Anterior cingulate cortex (tissue), 58 donors: ENCODE data around the gene KRTAP21-2.
"Not testable (repeated sequence)": the region's sequence is repeated elsewhere in the genome, so short reads cannot be mapped to it uniquely, and the experiment has no call there.

Source experiments
- DNase-seq, 58 donors: peaks; one replicate each; lab custom pipeline; 2025; lab: John Stamatoyannopoulos, UW

Gene KRTAP21-2

GRCh38 chr21:30747159-30747558 lies at the start of gene KRTAP21-2:
Gene KRTAP21-2, minus strand, starts transcription at chr21:30747259. Its CDS starts 57 bp downstream, at chr21:30747202.
- no peak for DNase-seq

DNA sequence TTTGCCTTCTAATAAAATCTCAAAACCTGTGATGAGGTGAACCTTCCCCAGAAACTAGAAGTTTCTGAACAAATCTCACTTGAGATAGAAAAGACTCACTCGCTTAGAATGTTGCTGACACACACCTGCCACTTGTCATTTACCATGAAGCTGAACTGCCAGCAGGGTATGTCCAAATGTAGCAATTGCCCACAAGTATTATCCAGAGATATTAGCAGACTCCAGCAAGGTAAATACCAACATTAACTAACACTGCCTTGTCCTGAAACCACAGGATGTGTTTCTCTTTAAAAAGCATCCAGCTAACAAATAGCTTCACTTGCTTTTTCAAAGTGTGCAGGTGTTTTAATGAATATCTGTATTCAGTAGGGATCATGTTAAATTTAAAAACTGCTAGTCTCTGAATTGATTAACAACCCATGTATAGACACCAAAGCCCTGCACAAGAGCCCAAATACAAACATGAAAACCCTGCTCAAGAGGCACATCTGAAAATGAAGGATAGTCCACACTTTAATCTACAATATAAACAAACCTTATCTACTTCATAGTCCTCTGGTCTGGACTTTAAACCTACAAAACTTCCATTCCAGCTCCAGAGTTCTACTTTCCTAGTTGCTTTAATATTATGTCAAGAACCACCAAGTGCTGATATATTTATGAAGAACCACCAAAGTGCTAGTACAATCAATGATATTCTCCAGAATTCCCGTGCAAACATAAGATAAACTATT lies 46.7 kb upstream of the KRTAP21-2 start:
- no peak for DNase-seq

DNA sequence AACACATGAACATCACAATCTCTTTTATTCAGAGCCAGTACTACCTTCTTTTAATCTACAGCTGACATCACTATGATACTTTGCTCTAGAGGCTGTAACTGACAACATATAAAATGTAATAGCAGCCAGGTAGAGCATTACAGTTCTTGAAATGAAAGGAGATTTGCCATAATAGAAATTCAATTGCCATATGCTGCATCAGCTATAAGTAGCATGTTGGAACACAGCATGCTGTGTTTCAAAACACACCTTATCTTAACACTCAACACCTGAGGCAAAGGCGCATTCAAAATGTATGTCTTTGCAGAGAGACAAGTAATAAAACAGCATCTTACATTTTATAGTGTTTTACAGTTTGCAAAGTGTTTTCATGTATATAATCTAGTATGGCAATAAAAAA lies 32.2 kb upstream of the KRTAP21-2 start:
- no peak for DNase-seq

- DNase-seq = no peak
These were observed 22.8 kb upstream of the KRTAP21-2 start for GRCh38 chr21:30769724-30770431.

DNA sequence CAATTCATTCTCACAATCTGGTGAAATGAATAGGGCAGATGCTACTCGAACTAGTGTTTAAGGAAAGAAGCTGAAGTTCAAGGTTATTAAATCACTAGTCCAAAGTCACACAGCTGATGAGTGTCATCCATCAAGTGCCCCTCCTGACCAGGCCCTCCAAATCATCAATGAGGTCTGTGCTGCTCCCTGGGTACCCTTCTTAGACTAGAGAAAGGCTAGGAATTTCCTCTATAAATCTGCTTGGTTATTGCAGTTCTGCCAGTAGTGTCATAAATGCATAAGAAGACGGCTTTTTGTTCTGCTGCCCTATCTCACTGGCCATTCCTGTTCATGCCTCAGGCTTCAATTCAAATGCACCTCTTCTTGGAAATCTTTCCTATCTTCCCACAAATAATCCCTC lies 13.7 kb upstream of the KRTAP21-2 start:
- no peak for DNase-seq

GRCh38 chr21:30758306-30758705 lies 11.2 kb upstream of the KRTAP21-2 start:
- no peak for DNase-seq

DNA sequence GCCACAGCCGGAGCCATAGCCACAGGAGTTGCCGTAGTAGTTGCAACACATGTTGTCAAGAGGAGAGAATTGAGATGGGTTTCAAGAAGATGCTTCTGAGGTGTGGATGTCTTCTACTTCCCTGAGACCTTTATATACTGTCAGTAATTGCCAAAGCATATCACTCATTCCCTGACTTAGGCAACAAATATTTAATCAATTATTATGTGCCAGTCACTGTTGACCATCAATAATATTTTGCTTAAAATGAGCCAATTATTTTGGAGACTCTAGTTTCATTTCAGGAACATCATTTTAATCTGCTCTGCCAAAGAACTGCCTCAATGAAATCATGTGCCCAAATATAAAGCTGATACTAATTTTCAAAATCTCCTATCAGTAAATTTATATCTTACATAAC lies 8.3 kb upstream of the KRTAP21-2 start, which contains the start of gene KRTAP21-1:
KRTAP21-1 (minus strand) TSS at position 101 of the 400 bp plus-strand sequence; CDS start at position 51, 50 bp downstream.
- DNase-seq = not testable (repeated sequence)

DNA sequence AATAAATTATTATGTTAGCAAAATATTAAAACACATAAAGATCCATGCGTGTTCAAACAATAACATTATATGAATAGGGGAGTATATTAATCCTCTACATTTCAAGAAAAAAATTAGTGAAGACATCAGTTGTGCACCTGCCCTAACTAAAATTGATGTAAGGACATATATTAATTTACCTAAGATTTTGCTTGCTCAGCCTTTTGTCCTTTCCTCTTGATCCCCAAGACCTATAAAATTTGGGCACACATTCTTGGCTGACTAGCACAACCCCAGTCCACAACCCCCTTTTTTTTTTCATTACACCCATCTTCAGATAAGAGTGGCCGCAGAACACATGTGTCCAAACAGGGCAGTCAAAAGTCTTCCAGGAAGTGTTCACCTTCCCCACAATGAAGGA lies 6.6 kb downstream of the KRTAP21-2 start:
- no peak for DNase-seq

DNA sequence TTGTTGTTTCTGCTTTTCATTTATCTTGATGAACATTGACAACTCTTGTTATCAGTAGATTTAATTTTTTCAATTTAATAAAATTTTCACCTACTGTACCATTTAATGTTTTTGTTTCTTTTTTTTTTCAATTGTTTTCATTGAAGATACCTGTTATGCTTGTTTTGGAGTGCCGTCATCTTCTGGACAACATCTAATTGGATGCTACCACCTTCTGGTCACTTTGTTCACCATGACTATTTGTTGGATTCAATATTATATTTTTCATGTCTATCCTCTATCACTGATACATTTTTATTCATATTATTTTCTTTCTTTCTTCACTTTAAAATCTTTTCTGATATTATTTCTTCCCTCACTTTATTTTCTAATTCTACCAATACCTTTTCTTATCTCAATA lies 14.0 kb downstream of the KRTAP21-2 start:
- DNase-seq = no peak

DNA sequence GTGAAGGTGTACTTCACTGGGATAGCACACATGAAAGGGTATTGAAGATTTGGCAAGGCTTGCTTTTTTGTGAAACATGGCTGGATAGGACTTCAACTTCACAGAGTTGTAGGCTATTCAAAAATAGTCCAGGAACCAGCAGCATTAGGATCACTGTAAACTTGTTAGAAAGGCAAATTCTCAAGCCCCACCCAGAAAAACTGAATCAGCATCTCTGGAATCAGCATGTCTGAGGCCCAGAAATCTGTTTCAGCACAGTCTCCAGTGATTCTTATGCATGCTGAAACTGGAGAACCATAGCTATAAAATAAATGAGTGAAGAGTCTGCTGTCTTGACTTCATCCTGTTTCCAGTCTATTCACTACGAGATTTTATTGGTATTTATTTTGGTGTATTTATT lies 20.3 kb downstream of the KRTAP21-2 start:
- DNase-seq = no peak

DNA sequence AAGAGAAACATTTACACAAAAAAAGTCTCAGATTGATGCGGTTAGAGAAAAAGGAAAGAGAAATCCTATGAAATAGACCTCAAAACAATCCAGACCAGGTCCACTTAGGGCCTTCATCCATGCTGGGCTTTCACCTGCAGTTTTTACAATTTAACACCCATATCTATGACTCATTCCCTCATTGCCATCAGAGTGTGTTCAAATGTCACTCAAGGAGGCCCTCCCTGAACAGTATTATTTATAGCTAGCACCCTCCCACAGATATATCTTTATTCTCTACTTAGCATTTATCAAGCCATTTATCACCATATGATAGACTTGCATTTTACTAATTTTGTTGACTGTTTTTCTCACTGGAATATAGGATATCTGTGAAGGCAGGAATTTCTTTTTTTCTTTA lies 27.7 kb downstream of the KRTAP21-2 start:
- DNase-seq = no peak

DNA sequence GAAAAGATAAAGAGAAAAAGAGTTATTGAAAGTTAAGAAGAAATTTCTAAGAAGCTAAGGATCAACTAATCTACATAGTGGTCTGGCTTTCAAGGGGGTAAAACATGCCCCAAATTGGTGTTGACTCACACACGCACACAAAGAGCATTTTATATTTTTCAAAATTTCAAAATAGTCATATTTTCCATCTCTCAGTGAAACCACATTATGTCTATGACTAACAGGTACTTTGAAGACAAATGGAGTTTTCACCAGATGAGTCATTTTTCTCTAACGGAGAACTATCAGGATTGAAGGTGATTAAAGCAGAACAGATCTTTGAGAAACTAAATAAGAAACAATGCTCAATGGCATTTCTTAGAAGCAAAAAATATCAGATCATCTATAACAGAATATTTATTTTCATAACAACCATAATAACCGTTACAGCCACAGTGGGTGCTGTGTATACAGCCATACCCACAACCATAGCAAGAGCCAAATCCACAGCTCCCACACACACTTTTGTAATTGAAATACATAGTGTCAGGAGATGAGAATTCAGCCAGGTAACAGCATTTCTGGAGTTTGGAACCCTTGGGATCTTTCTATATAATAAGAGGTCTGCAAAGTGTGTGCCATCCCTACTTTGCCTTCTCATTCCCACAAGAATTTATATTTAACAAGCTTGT lies 28.7 kb downstream of the KRTAP21-2 start, which contains the start of gene KRTAP21-3:
KRTAP21-3 (minus strand) TSS at position 539 of the 671 bp plus-strand sequence; CDS start at position 521, 18 bp downstream.
- DNase-seq = no peak

- no peak for DNase-seq
These were observed 30.0 kb downstream of the KRTAP21-2 start for GRCh38 chr21:30717105-30717504.

GRCh38 chr21:30714946-30715345 lies 32.1 kb downstream of the KRTAP21-2 start:
- no peak for DNase-seq

- DNase-seq = no peak
These were observed 32.6 kb downstream of the KRTAP21-2 start for GRCh38 chr21:30714456-30714855.

- DNase-seq = no peak
These were observed 33.3 kb downstream of the KRTAP21-2 start for GRCh38 chr21:30713766-30714165.

- no peak for DNase-seq
These were observed 36.6 kb downstream of the KRTAP21-2 start for GRCh38 chr21:30710499-30710898.

GRCh38 chr21:30707409-30707808 lies 39.6 kb downstream of the KRTAP21-2 start:
- DNase-seq = no peak
